Peyer's patch (tissue), 4 donors: ENCODE results near the gene PA2G4. TPM values are rescaled to one million over a fixed set of nuclear protein-coding genes. Genes with fewer than 3 reads are reported as not detected.

ENCODE experiments used
- DNase-seq, 3 donors: peaks; one replicate each; pipeline ENCODE4 v3.0.0-alpha.2; 2017 to 2019
- H3K27ac ChIP-seq, 4 donors: fragments of 200-600 bp; sonication (generic); one replicate each; pipeline ENCODE4 v1.5.1; 2016 to 2019
- H3K27me3 ChIP-seq, 2 donors: fragments of 200-600 bp; sonication (generic); one replicate each; pipeline ENCODE4 v1.5.1; 2019
- H3K36me3 ChIP-seq, 3 donors: fragments of 200-600 bp; sonication (generic); one replicate each; pipeline ENCODE4 v1.5.1; 2016 to 2019
- H3K4me1 ChIP-seq, 4 donors: fragments of 200-600 bp; sonication (generic); one replicate each; pipeline ENCODE4 v1.5.1; 2016 to 2019
- H3K4me3 ChIP-seq, 4 donors: fragments of 200-600 bp; sonication (generic); 1 replicate in 3 of 4; 2 replicates in 1 of 4; pipeline ENCODE4 v1.5.1; 2016 to 2019; ENCODE audit warnings: mild to moderate bottlenecking in 1 of 4
- H3K9me3 ChIP-seq, 4 donors: fragments of 200-600 bp; sonication (generic); one replicate each; pipeline ENCODE4 v1.5.1; 2016 to 2019; ENCODE audit warnings: mild to moderate bottlenecking in 1 of 4
- CTCF ChIP-seq, 6 experiments: fragments of 450-650 bp in 4 of 6; fragments of 200-600 bp in 2 of 6; sonication (generic) in 1 of 6; IDR thresholded peaks; one replicate each; pipeline ENCODE4 v1.5.1; 2017 to 2019; ENCODE audit warnings: antibody characterized with exemption in 6 of 6, mild to moderate bottlenecking in 3 of 6, moderate library complexity in 1 of 6
- POLR2A ChIP-seq, 2 donors: fragments of 450-650 bp; IDR thresholded peaks; one replicate each; pipeline ENCODE4 v1.5.1; 2017; ENCODE audit warnings: antibody characterized with exemption in 2 of 2, mild to moderate bottlenecking in 2 of 2, moderate library complexity in 2 of 2
- total RNA-seq, 4 donors: library from RNA; depleted of rRNA; stranded (reverse); fragments of >200 nt; gene quantifications; one replicate each; pipeline ENCODE4 v1.1.0, GENCODE V29; 2016

The PA2G4 gene
- total RNA-seq, 4 donors from 2014 or later, result 34.3 to 221 (median 48.7) TPM

- H3K4me3 ChIP-seq, result peak within 1 kb of the TSS; percentile 79 to 93 (median 85)
- H3K36me3 ChIP-seq, result peaks cover 0 to 21% (median 0%) of the 10 kb centered on the region in 3 donors
- peak; percentile 96 to 100 (median 99) for DNase-seq
- H3K27me3 ChIP-seq, result no peaks in the 10 kb centered on the region
- TF ChIP-seq POLR2A (IDR thresholded peaks at IDR 0.05) (peak; percentile 59 to 90), CTCF (IDR thresholded peaks at IDR 0.05) (no peak)
- peak within 1 kb of the TSS; percentile 89 to 96 (median 91) for H3K27ac ChIP-seq
- peaks cover 4 to 35% (median 17%) of the 10 kb centered on the region in 4 donors for H3K4me1 ChIP-seq
- H3K9me3 ChIP-seq, result no peaks in the 10 kb centered on the region
These were observed 23.7 kb downstream of the PA2G4 start, which contains the start of gene ESYT1 for GRCh38 chr12:56127888-56128669. Gene ESYT1, plus strand, starts transcription at chr12:56128267. Its CDS starts 53 bp downstream, at chr12:56128320.

DNA sequence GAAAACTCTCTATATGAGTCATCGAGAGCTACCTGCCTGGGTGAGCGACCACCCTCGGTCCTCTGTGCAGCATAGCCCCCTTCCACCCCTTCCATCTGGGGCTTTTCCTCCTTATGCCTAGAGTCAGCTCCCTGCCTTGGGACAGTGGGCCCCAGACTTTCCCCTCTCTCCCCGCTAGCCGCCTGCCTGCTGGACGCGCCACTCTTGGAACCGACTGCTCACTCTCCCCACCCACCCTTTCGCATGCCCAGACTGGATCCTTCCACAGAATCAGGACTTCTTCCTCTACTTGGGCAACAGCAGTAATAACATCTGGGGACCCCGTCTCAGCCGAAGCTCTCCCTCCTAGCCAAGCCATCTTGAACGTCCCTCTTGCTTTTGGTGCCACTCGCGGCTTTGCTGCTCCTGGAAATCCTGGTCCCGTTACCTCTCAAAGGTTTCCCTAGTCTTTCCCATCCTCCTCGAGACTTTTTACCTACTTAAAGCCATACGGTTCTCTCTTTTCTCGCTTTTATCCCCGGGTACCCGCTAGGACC is 24.4 kb downstream of the PA2G4 start:
- DNase-seq, result peak; percentile 32 to 59 (median 58)
- peak overlapping the region; percentile 89 to 96 (median 91) for H3K27ac ChIP-seq
- peaks cover 0 to 28% (median 0%) of the 10 kb centered on the region in 3 donors for H3K36me3 ChIP-seq
- TF ChIP-seq POLR2A (IDR thresholded peaks at IDR 0.05), result no peak
- H3K4me3 ChIP-seq, result peak overlapping the region; percentile 79 to 93 (median 85)
- H3K4me1 ChIP-seq, result peaks cover 4 to 35% (median 17%) of the 10 kb centered on the region in 4 donors
- no peaks in the 10 kb centered on the region for H3K9me3 ChIP-seq
- no peaks in the 10 kb centered on the region for H3K27me3 ChIP-seq

- Histone ChIP-seq H3K27ac (peak overlapping the region; percentile 89 to 96 (median 91)), H3K4me3 (peak overlapping the region; percentile 79 to 93 (median 85)), H3K9me3 (no peaks in the 10 kb centered on the region), H3K27me3 (no peaks in the 10 kb centered on the region), H3K36me3 (peaks cover 0 to 34% (median 0%) of the 10 kb centered on the region in 3 donors), H3K4me1 (peaks cover 4 to 35% (median 17%) of the 10 kb centered on the region in 4 donors)
- TF ChIP-seq POLR2A (IDR thresholded peaks at IDR 0.05) (peak in 1 of 2 donors; percentile 38), CTCF (IDR thresholded peaks at IDR 0.05) (no peak)
- peak; percentile 72 to 94 (median 88) for DNase-seq
These were observed 25.0 kb downstream of the PA2G4 start for GRCh38 chr12:56129206-56129941.

GRCh38 chr12:56129942-56130495 is 25.7 kb downstream of the PA2G4 start:
- H3K27me3 ChIP-seq, result no peaks in the 10 kb centered on the region
- H3K9me3 ChIP-seq, result no peaks in the 10 kb centered on the region
- TF ChIP-seq POLR2A (IDR thresholded peaks at IDR 0.05) (no peak), CTCF (IDR thresholded peaks at IDR 0.05) (no peak)
- peaks cover 4 to 35% (median 17%) of the 10 kb centered on the region in 4 donors for H3K4me1 ChIP-seq
- H3K4me3 ChIP-seq, result peak overlapping the region in 3 of 4 donors; percentile 79 to 93 (median 82)
- no peak for DNase-seq
- H3K27ac ChIP-seq, result peak overlapping the region; percentile 18 to 96 (median 91)
- peaks cover 0 to 41% (median 0%) of the 10 kb centered on the region in 3 donors for H3K36me3 ChIP-seq

DNA sequence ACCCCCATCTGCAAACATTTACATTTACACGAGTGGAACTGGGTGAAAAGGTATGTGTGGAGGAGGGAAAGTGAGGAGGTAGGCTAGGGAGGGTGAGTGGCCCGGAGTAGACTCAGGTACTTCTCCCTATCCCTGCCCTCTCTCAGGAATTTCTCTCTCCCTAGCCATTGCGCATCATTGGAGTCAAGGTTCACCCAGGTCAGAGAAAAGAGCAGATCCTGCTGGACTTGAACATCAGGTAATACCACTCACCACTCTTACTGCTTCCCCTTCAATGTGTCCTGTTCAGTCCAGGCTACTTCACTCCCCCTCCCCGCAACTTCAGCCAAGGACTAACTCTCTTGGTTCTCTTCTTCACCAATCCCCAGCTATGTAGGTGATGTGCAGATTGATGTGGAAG is 26.5 kb downstream of the PA2G4 start:
- DNase-seq, result no peak
- peaks cover 0 to 49% (median 0%) of the 10 kb centered on the region in 3 donors for H3K36me3 ChIP-seq
- TF ChIP-seq POLR2A (IDR thresholded peaks at IDR 0.05) (no peak), CTCF (IDR thresholded peaks at IDR 0.05) (no peak)
- peaks cover 4 to 27% (median 17%) of the 10 kb centered on the region in 4 donors for H3K4me1 ChIP-seq
- no peaks in the 10 kb centered on the region for H3K9me3 ChIP-seq
- no peaks in the 10 kb centered on the region for H3K27me3 ChIP-seq
- H3K4me3 ChIP-seq, result no peak overlapping the region
- peak overlapping the region in 2 of 4 donors; percentile 18 to 96 for H3K27ac ChIP-seq
